OCI-LY3 (cell line): Measurements from ENCODE around the gene ZNF526.

Experiments used
- EZH2phosphoT487 ChIP-seq: fragments of 200-600 bp; shearing (Covaris generic); IDR thresholded peaks from 2 replicates; pipeline ENCODE4 v1.6.1; 2018; ENCODE audit warnings: antibody characterized with exemption, mixed run types, low read depth
- TF ChIP-seq, protein P1 (sequence below): fragments of 200-600, 300-600 bp; sonication (generic); IDR thresholded peaks from 2 replicates; pipeline ENCODE4 v1.5.1; 2014; ENCODE audit warnings: antibody characterized with exemption, low read length, low read depth

- TF ChIP-seq, protein P1, sequence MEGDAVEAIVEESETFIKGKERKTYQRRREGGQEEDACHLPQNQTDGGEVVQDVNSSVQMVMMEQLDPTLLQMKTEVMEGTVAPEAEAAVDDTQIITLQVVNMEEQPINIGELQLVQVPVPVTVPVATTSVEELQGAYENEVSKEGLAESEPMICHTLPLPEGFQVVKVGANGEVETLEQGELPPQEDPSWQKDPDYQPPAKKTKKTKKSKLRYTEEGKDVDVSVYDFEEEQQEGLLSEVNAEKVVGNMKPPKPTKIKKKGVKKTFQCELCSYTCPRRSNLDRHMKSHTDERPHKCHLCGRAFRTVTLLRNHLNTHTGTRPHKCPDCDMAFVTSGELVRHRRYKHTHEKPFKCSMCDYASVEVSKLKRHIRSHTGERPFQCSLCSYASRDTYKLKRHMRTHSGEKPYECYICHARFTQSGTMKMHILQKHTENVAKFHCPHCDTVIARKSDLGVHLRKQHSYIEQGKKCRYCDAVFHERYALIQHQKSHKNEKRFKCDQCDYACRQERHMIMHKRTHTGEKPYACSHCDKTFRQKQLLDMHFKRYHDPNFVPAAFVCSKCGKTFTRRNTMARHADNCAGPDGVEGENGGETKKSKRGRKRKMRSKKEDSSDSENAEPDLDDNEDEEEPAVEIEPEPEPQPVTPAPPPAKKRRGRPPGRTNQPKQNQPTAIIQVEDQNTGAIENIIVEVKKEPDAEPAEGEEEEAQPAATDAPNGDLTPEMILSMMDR = no peak
- TF ChIP-seq EZH2phosphoT487 = no peak
These were observed 26.2 kb downstream of the ZNF526 start for GRCh38 chr19:42246143-42246921.
